K562 (cell line): Measurements from ENCODE around the gene HINT2. TPM values are rescaled to one million over a fixed set of nuclear protein-coding genes. Genes with fewer than 3 reads are reported as not detected.

ENCODE experiments used
- ATAC-seq: fragments of 200-7000 bp; cut with Tn5 transposase; 3 replicates; pipeline ENCODE4 v1.9.1; 2020; ENCODE audit warnings: moderate library complexity
- BruUV-seq: library from RNA; stranded (reverse); fragments of 400-500 nt; replicated peaks from 2 replicates; lab custom pipeline; 2021; lab: Mats Ljungman, UMichigan
- CTCF ChIA-PET: fragments of 300-600 bp; formaldehyde crosslinking; extraction: SDS; loops from one replicate; lab custom pipeline; 2021; ENCODE audit warnings: low intra/inter-chr PET ratio; lab: Yijun Ruan, JAX
- POLR2A ChIA-PET: fragments of 300-600, 350-650 bp; sonication (Branson Sonifier 250); formaldehyde crosslinking; extraction: SDS; loops from one replicate; lab custom pipeline; 2021; ENCODE audit warnings: antibody characterized with exemption, inconsistent platforms; lab: Yijun Ruan, JAX
- DNase-seq, 4 experiments: peaks; one replicate each; pipeline versions ENCODE4 v3.0.0 to v3.0.0-alpha.2; 2011 to 2018; ENCODE audit warnings: low spot score in 3 of 4, mixed read lengths in 3 of 4; ENCODE audit errors: extremely low read depth in 1 of 4
- FAIRE-seq: peaks from 2 replicates; lab custom pipeline; 2011; peaks lifted over from hg19 to GRCh38; lab: Jason Lieb, UNC
- H2AFZ ChIP-seq: 2 replicates; pipeline ENCODE4 v1.6.0; 2011; ENCODE audit warnings: low read depth, low read length, control low read depth, inconsistent platforms
- H3K27ac ChIP-seq: fragments of 200-600 bp; 3 replicates; pipeline ENCODE4 v1.8.0; 2011; ENCODE audit warnings: low read depth, mild to moderate bottlenecking, control low read depth, inconsistent platforms, low read length, moderate library complexity, mixed read lengths; ENCODE audit errors: extremely low read depth
- H3K27me3 ChIP-seq, 2 experiments: fragments of 300-600 bp in 1 of 2; 2 replicates in 1 of 2; 3 replicates in 1 of 2; pipeline versions ENCODE4 v1.6.0 to v1.8.0; 2011; ENCODE audit warnings: inconsistent platforms in 2 of 2, low read length in 2 of 2, mild to moderate bottlenecking in 1 of 2, mixed read lengths in 1 of 2, moderate library complexity in 1 of 2; ENCODE audit not compliant: control insufficient read depth in 2 of 2, insufficient read depth in 2 of 2
- H3K36me3 ChIP-seq: fragments of 300-600 bp; 3 replicates; pipeline ENCODE4 v1.8.0; 2011; ENCODE audit warnings: mild to moderate bottlenecking, low read length, inconsistent platforms; ENCODE audit not compliant: control insufficient read depth, insufficient read depth
- H3K4me1 ChIP-seq, 2 experiments: fragments of 200-600 bp in 1 of 2; replicated peaks in 1 of 2; 2 replicates in 1 of 2; 3 replicates in 1 of 2; pipeline versions ENCODE4 v1.5.1 to v1.8.0; 2011; ENCODE audit warnings: inconsistent platforms in 2 of 2, low read length in 2 of 2, mild to moderate bottlenecking in 1 of 2, mixed read lengths in 1 of 2, moderate library complexity in 1 of 2; ENCODE audit not compliant: control insufficient read depth in 2 of 2, insufficient read depth in 2 of 2
- H3K4me2 ChIP-seq: 2 replicates; pipeline ENCODE4 v1.6.1; 2011; ENCODE audit warnings: low read length, control low read depth, inconsistent platforms, mixed read lengths; ENCODE audit not compliant: insufficient read depth
- H3K4me3 ChIP-seq: fragments of 200-600 bp; sonication (generic), shearing (Covaris generic); 2 replicates; pipeline ENCODE4 v1.5.1; 2016; ENCODE audit warnings: control low read depth, inconsistent platforms
- H3K79me2 ChIP-seq: fragments of 200-600 bp; 3 replicates; pipeline ENCODE4 v1.8.0; 2011; ENCODE audit warnings: low read length, inconsistent platforms; ENCODE audit not compliant: control insufficient read depth, insufficient read depth
- H3K9ac ChIP-seq, 2 experiments: 2 replicates each; pipeline versions ENCODE4 v1.6.0 to v1.6.1; 2011; ENCODE audit warnings: low read depth in 2 of 2, low read length in 2 of 2, control low read depth in 1 of 2, inconsistent platforms in 1 of 2, mild to moderate bottlenecking in 1 of 2, mixed read lengths in 1 of 2; ENCODE audit not compliant: insufficient read depth in 1 of 2
- H3K9me1 ChIP-seq: one replicate; pipeline ENCODE4 v1.6.0; 2011; ENCODE audit warnings: inconsistent platforms, mild to moderate bottlenecking, low read length, moderate library complexity; ENCODE audit not compliant: control insufficient read depth, insufficient read depth
- H3K9me3 ChIP-seq: replicated peaks from 2 replicates; pipeline ENCODE4 v1.5.1; 2011; ENCODE audit warnings: low read depth, low read length, inconsistent platforms; ENCODE audit not compliant: control insufficient read depth, insufficient read depth
- H4K20me1 ChIP-seq: replicated peaks from 2 replicates; pipeline ENCODE4 v1.6.1; 2011; ENCODE audit warnings: low read length, inconsistent platforms, mixed read lengths; ENCODE audit not compliant: control insufficient read depth, insufficient read depth
- ASH1L ChIP-seq: fragments of 450-650 bp; IDR thresholded peaks from 2 replicates; pipeline ENCODE4 v1.6.1; 2018; ENCODE audit warnings: borderline replicate concordance, mild to moderate bottlenecking, low read depth; ENCODE audit not compliant: partially characterized antibody
- DNMT1 ChIP-seq: fragments of 450-650 bp; IDR thresholded peaks from 2 replicates; pipeline ENCODE4 v1.6.1; 2016; ENCODE audit warnings: antibody characterized with exemption, mild to moderate bottlenecking
- POLR3A ChIP-seq: IDR thresholded peaks from 2 replicates; pipeline ENCODE4 v1.6.1; 2011; ENCODE audit warnings: borderline replicate concordance, mild to moderate bottlenecking, moderate library complexity; ENCODE audit not compliant: insufficient read length, insufficient read depth; ENCODE audit errors: extremely low read depth
- RCOR1 ChIP-seq, 2 experiments: IDR thresholded peaks; 2 replicates each; pipeline ENCODE4 v1.6.1; 2012; ENCODE audit warnings: low read depth in 2 of 2, low read length in 2 of 2, borderline replicate concordance in 1 of 2, improper control_type of control experiment in 1 of 2
- SMC3 ChIP-seq: conservative IDR thresholded peaks from 2 replicates; pipeline ENCODE4 v1.6.1; 2011; ENCODE audit warnings: low read depth, low read length, improper control_type of control experiment; ENCODE audit not compliant: insufficient read depth
- ZFP1 ChIP-seq: fragments of 450-650 bp; formaldehyde crosslinking; IDR thresholded peaks from 2 replicates; pipeline ENCODE4 v1.4.0; 2020; ENCODE audit warnings: mild to moderate bottlenecking, mixed read lengths
- WGBS: fragments of 100-300 bp; shearing (Covaris generic); methylation state at CpG from one replicate; pipeline ENCODE4 v1.1.6; 2016; ENCODE audit warnings: low coverage, mixed read lengths; ENCODE audit not compliant: insufficient coverage; ENCODE audit errors: missing lambda C conversion rate; 5-methylcytosine and 5-hydroxymethylcytosine counted together
- in situ Hi-C: fragments of 300-500 bp; cut with MboI; formaldehyde crosslinking; loops from 4 replicates; pipeline ENCODE4 v1.15.0; 2018; ENCODE audit warnings: inconsistent platforms, mixed read lengths
- intact Hi-C: fragments of 100-400 bp; cut with micrococcal nuclease; formaldehyde crosslinking; loops from 2 replicates; pipeline ENCODE4 v1.14.2; 2022
- polyA plus RNA-seq, 8 experiments: library from polyadenylated mRNA; depleted of rRNA in 4 of 8; stranded (reverse) in 5 of 8; unstranded in 3 of 8; fragments of >200 nt; fragmentation: Nextera tagmentation in 2 of 8; fragmentation: Illumina TruSeq in 1 of 8; extraction: Ambion mirVana in 2 of 8; extraction: Trizol in 1 of 8; gene quantifications; 2 replicates each; pipeline versions ENCODE4 v1.2.1 to v1.2.3, GENCODE V29; 2011 to 2014; ENCODE audit warnings: inconsistent platforms in 1 of 8, missing spikeins in 1 of 8
- total RNA-seq, 7 experiments: library from RNA; depleted of rRNA in 6 of 7; stranded (reverse); fragments of >200 nt in 6 of 7; fragmentation: Illumina TruSeq in 2 of 7; extraction: Trizol in 2 of 7; gene quantifications; 2 replicates each; pipeline versions ENCODE4 v1.2.1 to v1.2.3, GENCODE V29; 2011 to 2021; ENCODE audit warnings: low replicate concordance in 1 of 7
- TF ChIP-seq, protein P1 (sequence below): fragments of 450-650 bp; IDR thresholded peaks from 2 replicates; pipeline ENCODE4 v1.6.1; 2016; ENCODE audit warnings: missing biosample characterization, missing genetic modification characterization

Gene HINT2
- total and polyA plus RNA-seq, 9 of the 15 experiments (the other 6 are each of a cell fraction or from before 2014, with no cell fraction given), result 5.6 to 44.1 (median 27.9) TPM

GRCh38 chr9:35845824-35846771 is 31.3 kb upstream of the HINT2 start:
- no peak overlapping the region for H2AFZ ChIP-seq
- intact Hi-C loops (no loop called here), in situ Hi-C loops (no loop called here)
- H3K27ac ChIP-seq, result no peak overlapping the region
- peaks cover 0 to 10% of the 10 kb centered on the region in 2 experiments; a peak in 4 of 5 replicates for H3K27me3 ChIP-seq
- no peaks in the 10 kb centered on the region for H3K9me1 ChIP-seq
- no peaks in the 10 kb centered on the region for H3K79me2 ChIP-seq
- H3K9ac ChIP-seq, result no peak overlapping the region; a peak in 1 of 4 replicates
- FAIRE-seq (no peak), DNase-seq (peak in 2 of 4 experiments; percentile 20 to 26), ATAC-seq (no peak)
- 34% methylated on average over 22 of the region's 53 CpGs for WGBS
- no peaks in the 10 kb centered on the region for H3K9me3 ChIP-seq
- TF ChIP-seq, protein P1, sequence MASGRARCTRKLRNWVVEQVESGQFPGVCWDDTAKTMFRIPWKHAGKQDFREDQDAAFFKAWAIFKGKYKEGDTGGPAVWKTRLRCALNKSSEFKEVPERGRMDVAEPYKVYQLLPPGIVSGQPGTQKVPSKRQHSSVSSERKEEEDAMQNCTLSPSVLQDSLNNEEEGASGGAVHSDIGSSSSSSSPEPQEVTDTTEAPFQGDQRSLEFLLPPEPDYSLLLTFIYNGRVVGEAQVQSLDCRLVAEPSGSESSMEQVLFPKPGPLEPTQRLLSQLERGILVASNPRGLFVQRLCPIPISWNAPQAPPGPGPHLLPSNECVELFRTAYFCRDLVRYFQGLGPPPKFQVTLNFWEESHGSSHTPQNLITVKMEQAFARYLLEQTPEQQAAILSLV (tag), result no peak
- TF ChIP-seq ZFP1 (CRISPR knock-in tag) (no peak), SMC3 (no peak), DNMT1 (no peak), POLR3A (no peak), RCOR1 (IDR thresholded peaks at IDR 0.05; ENCODE audit: borderline replicate concordance in 1 of 2, low read depth in 2 of 2, low read length in 2 of 2) (no peak), ASH1L (no peak)
- no peak overlapping the region for H3K4me3 ChIP-seq
- H3K4me2 ChIP-seq, result no peak overlapping the region
- peaks cover 0 to 11% of the 10 kb centered on the region in 2 experiments; a peak in 2 of 5 replicates for H3K4me1 ChIP-seq
- H3K36me3 ChIP-seq, result no peaks in the 10 kb centered on the region
- ChIA-PET POLR2A (interaction anchor here (0.6 to 1.1 kb wide), 4 partner anchors 10 to 122 kb away, joined by 3 read pairs; no protein-coding TSS in a partner anchor), CTCF (no interaction called here)
- BruUV-seq, result no TSS peak
- no peaks in the 10 kb centered on the region for H4K20me1 ChIP-seq
